Mesothelial cell of epicardium (in vitro differentiated cells): ENCODE measurements around the gene ZNF629. TPM values are rescaled to one million over a fixed set of nuclear protein-coding genes. Genes with fewer than 3 reads are reported as not detected.
A peak's percentile ranks its signal among the peaks of the same experiment; 100 is the strongest.

Experiments used
- DNase-seq, 2 experiments: peaks; one replicate each; pipeline ENCODE4 v3.0.0; 2021; ENCODE audit warnings: low spot score in 2 of 2; ENCODE audit not compliant: unreplicated experiment in 2 of 2
- H3K27ac Mint-ChIP-seq: 2 replicates; pipeline ENCODE4 v1.8.0; 2021; ENCODE audit warnings: mixed read lengths
- H3K27me3 Mint-ChIP-seq: 2 replicates; pipeline ENCODE4 v1.8.0; 2021; ENCODE audit warnings: low read depth, mixed read lengths
- H3K36me3 Mint-ChIP-seq: 2 replicates; pipeline ENCODE4 v1.8.0; 2021; ENCODE audit warnings: mixed read lengths
- H3K4me1 Mint-ChIP-seq: 2 replicates; pipeline ENCODE4 v1.8.0; 2021; ENCODE audit warnings: mixed read lengths
- H3K4me3 Mint-ChIP-seq: 2 replicates; pipeline ENCODE4 v1.8.0; 2021; ENCODE audit warnings: mild to moderate bottlenecking, moderate library complexity, mixed read lengths
- H3K9me3 Mint-ChIP-seq: 2 replicates; pipeline ENCODE4 v1.8.0; 2021; ENCODE audit warnings: mixed read lengths
- total RNA-seq: library from RNA; stranded (reverse); gene quantifications from 3 replicates; pipeline ENCODE4 v1.2.1, GENCODE V29; 2021
- TF ChIP-seq, protein P1 (sequence below): fragments of 200-600 bp; sonication (generic); IDR thresholded peaks from one replicate; pipeline ENCODE4 v1.5.0; 2021; ENCODE audit warnings: antibody characterized with exemption; ENCODE audit not compliant: unreplicated experiment

The ZNF629 gene
- total RNA-seq, 1 donor from 2014 or later: 40.8 TPM

DNA sequence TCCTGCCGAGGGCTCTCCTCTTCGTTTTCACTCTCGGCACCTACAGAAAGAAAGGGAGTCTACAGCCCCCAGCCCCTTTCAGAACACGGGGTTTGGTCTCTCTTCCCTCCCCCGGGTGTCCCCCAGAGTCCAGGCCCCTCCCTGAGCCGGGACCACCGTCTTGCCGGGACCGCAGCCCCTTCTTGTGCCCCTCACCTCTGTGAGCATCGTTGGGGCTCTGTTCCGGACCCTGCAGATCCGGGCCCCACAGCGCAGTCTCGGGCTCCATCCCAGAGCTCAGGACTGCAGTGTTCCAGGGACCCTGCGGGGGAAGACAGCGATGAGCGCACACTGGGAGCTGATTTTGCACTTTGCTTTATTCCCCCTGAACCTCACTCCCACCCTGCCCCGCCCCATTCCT, 2.8 kb downstream of the ZNF629 start:
- no peaks in the 10 kb centered on the region for H3K9me3 Mint-ChIP-seq
- H3K36me3 Mint-ChIP-seq: peaks cover 11% of the 10 kb centered on the region
- DNase-seq: no peak
- no peak overlapping the region for H3K4me3 Mint-ChIP-seq
- TF ChIP-seq, protein P1, sequence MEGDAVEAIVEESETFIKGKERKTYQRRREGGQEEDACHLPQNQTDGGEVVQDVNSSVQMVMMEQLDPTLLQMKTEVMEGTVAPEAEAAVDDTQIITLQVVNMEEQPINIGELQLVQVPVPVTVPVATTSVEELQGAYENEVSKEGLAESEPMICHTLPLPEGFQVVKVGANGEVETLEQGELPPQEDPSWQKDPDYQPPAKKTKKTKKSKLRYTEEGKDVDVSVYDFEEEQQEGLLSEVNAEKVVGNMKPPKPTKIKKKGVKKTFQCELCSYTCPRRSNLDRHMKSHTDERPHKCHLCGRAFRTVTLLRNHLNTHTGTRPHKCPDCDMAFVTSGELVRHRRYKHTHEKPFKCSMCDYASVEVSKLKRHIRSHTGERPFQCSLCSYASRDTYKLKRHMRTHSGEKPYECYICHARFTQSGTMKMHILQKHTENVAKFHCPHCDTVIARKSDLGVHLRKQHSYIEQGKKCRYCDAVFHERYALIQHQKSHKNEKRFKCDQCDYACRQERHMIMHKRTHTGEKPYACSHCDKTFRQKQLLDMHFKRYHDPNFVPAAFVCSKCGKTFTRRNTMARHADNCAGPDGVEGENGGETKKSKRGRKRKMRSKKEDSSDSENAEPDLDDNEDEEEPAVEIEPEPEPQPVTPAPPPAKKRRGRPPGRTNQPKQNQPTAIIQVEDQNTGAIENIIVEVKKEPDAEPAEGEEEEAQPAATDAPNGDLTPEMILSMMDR: no peak
- H3K4me1 Mint-ChIP-seq: peaks cover 27% of the 10 kb centered on the region
- no peaks in the 10 kb centered on the region for H3K27me3 Mint-ChIP-seq
- peak overlapping the region; percentile 74 for H3K27ac Mint-ChIP-seq

- Mint-ChIP-seq H3K4me1 (peaks cover 27% of the 10 kb centered on the region), H3K27ac (no peak overlapping the region), H3K36me3 (peaks cover 11% of the 10 kb centered on the region), H3K27me3 (no peaks in the 10 kb centered on the region), H3K9me3 (no peaks in the 10 kb centered on the region), H3K4me3 (no peak overlapping the region)
- TF ChIP-seq, protein P1: no peak
- DNase-seq: no peak
These were observed 3.5 kb downstream of the ZNF629 start for GRCh38 chr16:30783280-30784109.

GRCh38 chr16:30782486-30783279, 4.3 kb downstream of the ZNF629 start:
- Mint-ChIP-seq H3K4me3 (no peak overlapping the region), H3K36me3 (peaks cover 11% of the 10 kb centered on the region), H3K4me1 (peaks cover 24% of the 10 kb centered on the region), H3K27ac (no peak overlapping the region), H3K9me3 (no peaks in the 10 kb centered on the region), H3K27me3 (no peaks in the 10 kb centered on the region)
- TF ChIP-seq, protein P1: no peak
- no peak for DNase-seq

DNA sequence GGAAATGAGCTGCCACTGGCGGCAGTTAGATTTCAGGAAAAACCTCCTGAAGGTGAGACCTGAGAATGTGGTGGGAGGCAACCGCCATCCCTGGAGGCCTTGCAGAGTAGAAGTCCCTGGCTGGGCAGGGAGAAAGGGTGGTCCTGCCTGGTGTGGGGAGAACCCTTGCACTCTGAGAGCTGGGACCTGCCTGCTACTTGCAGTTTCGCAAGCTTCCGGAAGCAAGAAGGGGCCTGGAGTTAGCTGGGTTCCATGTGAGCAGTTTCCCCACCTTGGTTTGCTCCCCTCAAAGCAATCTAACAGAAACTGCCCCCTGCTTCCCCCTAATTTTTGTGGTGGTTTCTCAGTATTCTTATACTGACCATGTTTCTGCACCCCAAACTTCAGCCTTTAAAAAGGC, 6.5 kb downstream of the ZNF629 start:
- Mint-ChIP-seq H3K4me3 (no peak overlapping the region), H3K4me1 (peaks cover 24% of the 10 kb centered on the region), H3K9me3 (no peaks in the 10 kb centered on the region), H3K36me3 (peaks cover 11% of the 10 kb centered on the region), H3K27me3 (no peaks in the 10 kb centered on the region), H3K27ac (no peak overlapping the region)
- DNase-seq: no peak
- TF ChIP-seq, protein P1: no peak

DNA sequence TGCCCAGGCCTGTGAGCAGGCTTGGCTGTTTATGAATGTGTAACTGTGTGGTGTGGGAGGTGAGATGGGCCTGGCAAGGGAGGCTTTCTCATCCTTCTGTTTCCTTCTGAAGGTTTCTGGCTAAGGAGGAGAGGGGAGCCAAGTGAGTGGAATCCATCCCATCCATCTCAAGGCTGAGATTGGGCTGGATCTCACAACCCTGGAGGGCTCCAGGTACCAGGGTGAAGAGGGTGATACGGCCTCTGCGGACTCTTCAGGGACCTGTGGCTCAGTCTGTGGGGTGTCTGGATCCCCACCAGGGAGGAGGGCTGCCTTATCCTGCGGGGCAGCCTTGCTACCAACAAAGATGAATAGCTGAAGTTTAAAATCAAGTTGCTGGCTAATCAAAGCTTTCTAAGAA, 7.0 kb downstream of the ZNF629 start:
- no peak overlapping the region for H3K4me3 Mint-ChIP-seq
- peak overlapping the region; percentile 47 for H3K27ac Mint-ChIP-seq
- DNase-seq: no peak
- H3K27me3 Mint-ChIP-seq: no peaks in the 10 kb centered on the region
- H3K4me1 Mint-ChIP-seq: peaks cover 23% of the 10 kb centered on the region
- no peaks in the 10 kb centered on the region for H3K9me3 Mint-ChIP-seq
- TF ChIP-seq, protein P1: no peak
- H3K36me3 Mint-ChIP-seq: peaks cover 11% of the 10 kb centered on the region
